GM18867 (cell line): ENCODE measurements around the gene FXYD6.

Source experiments
- ATAC-seq: cut with Tn5 transposase; IDR thresholded peaks from one replicate; pipeline ENCODE4 v1.9.1; 2021; ENCODE audit warnings: mild to moderate bottlenecking, moderate library complexity; ENCODE audit not compliant: unreplicated experiment

FXYD6 gene

GRCh38 chr11:117887431-117888138 is 11.1 kb upstream of the FXYD6 start:
- no peak for ATAC-seq

GRCh38 chr11:117885777-117886176 is 9.3 kb upstream of the FXYD6 start:
- ATAC-seq = no peak

- no peak for ATAC-seq
Observed at GRCh38 chr11:117884994-117885393, 8.5 kb upstream of the FXYD6 start.

GRCh38 chr11:117883063-117883462 is 6.6 kb upstream of the FXYD6 start:
- no peak for ATAC-seq

- ATAC-seq = no peak
Observed at GRCh38 chr11:117882311-117882905, 6.0 kb upstream of the FXYD6 start.

GRCh38 chr11:117881217-117881616 is 4.8 kb upstream of the FXYD6 start:
- ATAC-seq = no peak

- no peak for ATAC-seq
Observed at GRCh38 chr11:117879516-117880480, 3.3 kb upstream of the FXYD6 start.

- ATAC-seq = no peak
Observed at GRCh38 chr11:117878939-117879475, 2.5 kb upstream of the FXYD6 start.

- ATAC-seq = no peak
Observed at GRCh38 chr11:117878314-117878938, 2.0 kb upstream of the FXYD6 start.

GRCh38 chr11:117877120-117877784 is 794 bp upstream of the FXYD6 start:
- ATAC-seq = no peak

- no peak for ATAC-seq
Observed at GRCh38 chr11:117876059-117876340, 458 bp downstream of the FXYD6 start.

GRCh38 chr11:117875382-117876058 is 938 bp downstream of the FXYD6 start:
- ATAC-seq = no peak

- no peak for ATAC-seq
Observed at GRCh38 chr11:117874910-117875381, 1.5 kb downstream of the FXYD6 start.

- ATAC-seq = no peak
Observed at GRCh38 chr11:117874253-117874909, 2.1 kb downstream of the FXYD6 start.

GRCh38 chr11:117873828-117874125 is 2.7 kb downstream of the FXYD6 start:
- no peak for ATAC-seq

- no peak for ATAC-seq
Observed at GRCh38 chr11:117872975-117873827, 3.3 kb downstream of the FXYD6 start.

GRCh38 chr11:117872420-117872961 is 4.0 kb downstream of the FXYD6 start:
- ATAC-seq = no peak

- ATAC-seq = no peak
Observed at GRCh38 chr11:117871784-117872183, 4.7 kb downstream of the FXYD6 start.
